AG04449 (cell line): Measurements from ENCODE around the gene AADACL2.

ENCODE experiments used
- CTCF ChIA-PET: fragments of 350-600 bp; formaldehyde crosslinking; extraction: SDS; loops from one replicate; lab custom pipeline; 2021; ENCODE audit warnings: antibody characterized with exemption; lab: Yijun Ruan, JAX
- POLR2A ChIA-PET: fragments of 400-600, 350-600 bp; formaldehyde crosslinking; extraction: SDS; loops from one replicate; lab custom pipeline; 2020; ENCODE audit warnings: antibody characterized with exemption, inconsistent platforms; lab: Yijun Ruan, JAX
- DNase-seq: peaks from one replicate; pipeline ENCODE4 v3.0.0-alpha.2; 2010; ENCODE audit warnings: low read depth, low spot score
- H3K4me3 ChIP-seq: 2 replicates; pipeline ENCODE4 v1.5.1; 2011; ENCODE audit warnings: low read depth, mild to moderate bottlenecking, control low read depth, low read length
- CTCF ChIP-seq: IDR thresholded peaks from one replicate; pipeline ENCODE4 v1.5.1; 2011; ENCODE audit warnings: mild to moderate bottlenecking, moderate library complexity, low read length, control low read depth, inconsistent platforms; ENCODE audit not compliant: insufficient read depth; ENCODE audit errors: missing control alignments

Gene AADACL2

GRCh38 chr3:151800431-151800830, 66.7 kb downstream of the AADACL2 start:
- ChIA-PET POLR2A (no interaction called here), CTCF (interaction anchor here (1.1 kb wide), 1 partner anchor 38 kb away, joined by 3 read pairs; no protein-coding TSS in a partner anchor)
- no peak for TF ChIP-seq CTCF
- no peak for DNase-seq
- no peak overlapping the region for H3K4me3 ChIP-seq

GRCh38 chr3:151804267-151804666, 70.5 kb downstream of the AADACL2 start:
- no peak overlapping the region for H3K4me3 ChIP-seq
- TF ChIP-seq CTCF = no peak
- ChIA-PET CTCF (no interaction called here), POLR2A (no interaction called here)
- DNase-seq = no peak

GRCh38 chr3:151806838-151807237, 73.1 kb downstream of the AADACL2 start:
- no peak overlapping the region for H3K4me3 ChIP-seq
- CTCF ChIA-PET = no interaction called here
- no peak for TF ChIP-seq CTCF
- DNase-seq = no peak
- POLR2A ChIA-PET = no interaction called here
